ENCODE measurements around the gene LPAR2.

DNA sequence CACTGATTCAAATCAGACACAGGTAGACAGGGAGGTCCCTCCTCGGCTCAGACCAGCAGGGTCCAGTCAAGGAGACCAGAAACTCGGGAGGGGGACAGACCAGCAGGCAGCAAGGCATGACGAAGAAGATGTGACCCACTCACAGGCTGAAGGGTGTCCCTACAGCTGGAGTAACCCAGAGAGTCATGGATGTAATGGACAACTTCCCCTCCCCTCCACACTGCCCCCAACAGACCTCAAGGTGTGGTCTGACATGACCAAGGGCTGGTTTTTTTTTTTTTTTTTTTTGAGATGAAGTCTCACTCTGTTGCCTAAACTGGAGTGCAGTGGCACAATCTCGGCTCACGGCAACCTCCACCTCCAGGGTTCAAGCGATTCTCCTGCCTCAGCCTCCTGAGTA, 43.7 kb downstream of the LPAR2 start:
- no peak for TF ChIP-seq EZH2 (IDR thresholded peaks at IDR 0.05)
- no peak for TF ChIP-seq FOXP2 (optimal IDR thresholded peaks at IDR 0.05; ENCODE audit: control extremely low read depth, extremely low read length, insufficient read depth)

Measured in SK-N-MC (cell line).